NOMO-1 treated with DMSO at 0.1 percent for 48 hours (cell line): ENCODE results near the gene OSGIN1.

Experiments
- DNase-seq: peaks from one replicate; lab custom pipeline; 2025; ENCODE audit not compliant: unreplicated experiment; lab: John Stamatoyannopoulos, UW

OSGIN1 gene

GRCh38 chr16:83969771-83970429 lies 16.9 kb downstream of the OSGIN1 start:
- no peak for DNase-seq

GRCh38 chr16:83970430-83970815 lies 17.4 kb downstream of the OSGIN1 start:
- no peak for DNase-seq

GRCh38 chr16:83971165-83972130 lies 18.4 kb downstream of the OSGIN1 start:
- no peak for DNase-seq

- no peak for DNase-seq
Observed at GRCh38 chr16:83972256-83973008, 19.4 kb downstream of the OSGIN1 start.

GRCh38 chr16:83973077-83973476 lies 20.0 kb downstream of the OSGIN1 start:
- DNase-seq = no peak

GRCh38 chr16:83973581-83974385 lies 20.7 kb downstream of the OSGIN1 start:
- no peak for DNase-seq

GRCh38 chr16:83974475-83974874 lies 21.4 kb downstream of the OSGIN1 start:
- DNase-seq = no peak

- no peak for DNase-seq
Observed at GRCh38 chr16:83975590-83976260, 22.7 kb downstream of the OSGIN1 start.

GRCh38 chr16:83977056-83977815 lies 24.2 kb downstream of the OSGIN1 start:
- DNase-seq = no peak

GRCh38 chr16:83978401-83978904 lies 25.4 kb downstream of the OSGIN1 start:
- DNase-seq = no peak

GRCh38 chr16:83979441-83979840 lies 26.4 kb downstream of the OSGIN1 start:
- no peak for DNase-seq

- DNase-seq = no peak
Observed at GRCh38 chr16:83980794-83981193, 27.8 kb downstream of the OSGIN1 start.

- DNase-seq = no peak
Observed at GRCh38 chr16:83981799-83982198, 28.8 kb downstream of the OSGIN1 start.

GRCh38 chr16:83983491-83983890 lies 30.5 kb downstream of the OSGIN1 start:
- DNase-seq = no peak

- no peak for DNase-seq
Observed at GRCh38 chr16:83989300-83989699, 36.3 kb downstream of the OSGIN1 start.

- DNase-seq = no peak
Observed at GRCh38 chr16:83990492-83990891, 37.5 kb downstream of the OSGIN1 start.

- DNase-seq = no peak
Observed at GRCh38 chr16:83992624-83993023, 39.6 kb downstream of the OSGIN1 start.

GRCh38 chr16:83994087-83994486 lies 41.0 kb downstream of the OSGIN1 start:
- DNase-seq = peak; percentile 83

- DNase-seq = no peak
Observed at GRCh38 chr16:83994703-83995102, 41.7 kb downstream of the OSGIN1 start.
